ENCODE data around the gene RPS6KA1.

GRCh38 chr1:26607186-26607585 lies 77.6 kb downstream of the RPS6KA1 start:
- TF ChIP-seq, protein P1, sequence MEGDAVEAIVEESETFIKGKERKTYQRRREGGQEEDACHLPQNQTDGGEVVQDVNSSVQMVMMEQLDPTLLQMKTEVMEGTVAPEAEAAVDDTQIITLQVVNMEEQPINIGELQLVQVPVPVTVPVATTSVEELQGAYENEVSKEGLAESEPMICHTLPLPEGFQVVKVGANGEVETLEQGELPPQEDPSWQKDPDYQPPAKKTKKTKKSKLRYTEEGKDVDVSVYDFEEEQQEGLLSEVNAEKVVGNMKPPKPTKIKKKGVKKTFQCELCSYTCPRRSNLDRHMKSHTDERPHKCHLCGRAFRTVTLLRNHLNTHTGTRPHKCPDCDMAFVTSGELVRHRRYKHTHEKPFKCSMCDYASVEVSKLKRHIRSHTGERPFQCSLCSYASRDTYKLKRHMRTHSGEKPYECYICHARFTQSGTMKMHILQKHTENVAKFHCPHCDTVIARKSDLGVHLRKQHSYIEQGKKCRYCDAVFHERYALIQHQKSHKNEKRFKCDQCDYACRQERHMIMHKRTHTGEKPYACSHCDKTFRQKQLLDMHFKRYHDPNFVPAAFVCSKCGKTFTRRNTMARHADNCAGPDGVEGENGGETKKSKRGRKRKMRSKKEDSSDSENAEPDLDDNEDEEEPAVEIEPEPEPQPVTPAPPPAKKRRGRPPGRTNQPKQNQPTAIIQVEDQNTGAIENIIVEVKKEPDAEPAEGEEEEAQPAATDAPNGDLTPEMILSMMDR (IDR thresholded peaks at IDR 0.05): no peak
- TF ChIP-seq POLR2A (IDR thresholded peaks at IDR 0.05): no peak
